ENCODE results near the gene COX6A1. TPM values are rescaled to one million over a fixed set of nuclear protein-coding genes. Genes with fewer than 3 reads are reported as not detected.

The COX6A1 gene
- total RNA-seq, 1 experiment from 2014 or later, result 464 TPM

- H3K36me3 ChIP-seq (ENCODE audit: control insufficient read depth in 1 of 2, insufficient read depth in 2 of 2, low read length in 2 of 2), result no peaks in the 10 kb centered on the region
- no peak overlapping the region for H3K4me3 ChIP-seq (replicated peaks in 1 of 2; ENCODE audit: low read depth in 1 of 2, low read length in 2 of 2)
- H3K27ac ChIP-seq (ENCODE audit: low read depth, low read length), result no peak overlapping the region
- peaks cover 40 to 74% of the 10 kb centered on the region in 2 experiments for H3K4me1 ChIP-seq (ENCODE audit: control insufficient read depth in 1 of 2, insufficient read depth in 2 of 2, low read length in 2 of 2)
- RAD21 ChIA-PET (ENCODE audit: low non-redundant PET in 1 of 2, low total read pairs in 2 of 2, uncharacterized antibody in 2 of 2, unreplicated experiment in 2 of 2), result no interaction called here
- BruUV-seq (replicated peaks), result no TSS peak
- H3K4me2 ChIP-seq (ENCODE audit: low read length), result peak overlapping the region; percentile 91; the same call in 1 of the 2 replicates
- POLR2A ChIA-PET, result no interaction called here
- no peak for TF ChIP-seq SP1 (IDR thresholded peaks at IDR 0.05; ENCODE audit: low read depth)
- TF ChIP-seq ZNF274 (IDR thresholded peaks at IDR 0.05; ENCODE audit: low read depth, low read length), result no peak
- no peak for TF ChIP-seq SIN3A (IDR thresholded peaks at IDR 0.05; ENCODE audit: low read depth)
- no peak for TF ChIP-seq ZFX (IDR thresholded peaks at IDR 0.05)
- peaks cover 40% of the 10 kb centered on the region for H3K79me2 ChIP-seq (ENCODE audit: insufficient read depth, low read length)
- no peak overlapping the region for H3K9ac ChIP-seq (ENCODE audit: low read length)
- intact Hi-C loops (cut with micrococcal nuclease), result no loop called here
- no peaks in the 10 kb centered on the region for H3K9me2 ChIP-seq (ENCODE audit: insufficient read depth)
- CTCF ChIA-PET, result interaction anchor here (1.2 kb wide), 1 partner anchor 23 kb away, joined by 3 read pairs; the partner anchor contains the start of gene DYNLL1
- H4K20me1 ChIP-seq (ENCODE audit: insufficient read depth), result peaks cover 3% of the 10 kb centered on the region; the same call in 1 of the 2 replicates
- ATAC-seq (no peak), DNase-seq (ENCODE audit: low read depth, low spot score) (no peak)
- H2AFZ ChIP-seq (ENCODE audit: low read depth, low read length, poor library complexity, severe bottlenecking), result no peak overlapping the region
- no peaks in the 10 kb centered on the region for H3K27me3 ChIP-seq (ENCODE audit: insufficient read depth, low read length)
- H3K9me3 ChIP-seq (ENCODE audit: control insufficient read depth in 1 of 2, insufficient read depth in 1 of 2, low read depth in 1 of 2, low read length in 2 of 2), result no peaks in the 10 kb centered on the region
Observed at GRCh38 chr12:120472521-120472920, 34.6 kb downstream of the COX6A1 start.

GRCh38 chr12:120473807-120474615 is 36.1 kb downstream of the COX6A1 start:
- no TSS peak for BruUV-seq (replicated peaks)
- Histone ChIP-seq H3K4me3 (replicated peaks in 1 of 2; ENCODE audit: low read depth in 1 of 2, low read length in 2 of 2) (peak overlapping the region; percentile 23 to 42; a peak in 3 of 4 replicates), H3K79me2 (ENCODE audit: insufficient read depth, low read length) (peaks cover 25% of the 10 kb centered on the region), H3K4me1 (ENCODE audit: control insufficient read depth in 1 of 2, insufficient read depth in 2 of 2, low read length in 2 of 2) (peaks cover 40 to 65% of the 10 kb centered on the region in 2 experiments), H3K27ac (ENCODE audit: low read depth, low read length) (peak overlapping the region; percentile 38), H4K20me1 (ENCODE audit: insufficient read depth) (no peaks in the 10 kb centered on the region), H3K27me3 (ENCODE audit: insufficient read depth, low read length) (no peaks in the 10 kb centered on the region), H3K9me3 (ENCODE audit: control insufficient read depth in 1 of 2, insufficient read depth in 1 of 2, low read depth in 1 of 2, low read length in 2 of 2) (no peaks in the 10 kb centered on the region), H2AFZ (ENCODE audit: low read depth, low read length, poor library complexity, severe bottlenecking) (no peak overlapping the region), H3K36me3 (ENCODE audit: control insufficient read depth in 1 of 2, insufficient read depth in 2 of 2, low read length in 2 of 2) (no peaks in the 10 kb centered on the region), H3K9ac (ENCODE audit: low read length) (peak overlapping the region; percentile 26; the same call in 1 of the 2 replicates), H3K9me2 (ENCODE audit: insufficient read depth) (no peaks in the 10 kb centered on the region), H3K4me2 (ENCODE audit: low read length) (peak overlapping the region; percentile 91)
- intact Hi-C loops (cut with micrococcal nuclease), result loop anchor here (1.0 kb wide), 1 partner anchor 21 kb away; no protein-coding TSS in a partner anchor
- RAD21 ChIA-PET (ENCODE audit: low non-redundant PET in 1 of 2, low total read pairs in 2 of 2, uncharacterized antibody in 2 of 2, unreplicated experiment in 2 of 2), result no interaction called here
- CTCF ChIA-PET, result interaction anchor here (0.7 to 1.0 kb wide), 2 partner anchors 12 to 14 kb away, joined by 3 to 4 read pairs; no protein-coding TSS in a partner anchor
- POLR2A ChIA-PET, result interaction anchor here (1.0 to 3.4 kb wide), 2 partner anchors 9 to 22 kb away, joined by 3 to 18 read pairs; partner anchors contain the start of gene DYNLL1
- no peak for DNase-seq (ENCODE audit: low read depth, low spot score)
- TF ChIP-seq FOSL1 (IDR thresholded peaks at IDR 0.05; ENCODE audit: low read depth) (no peak), POLR2AphosphoS5 (IDR thresholded peaks at IDR 0.05; ENCODE audit: low read depth, low read length) (no peak), SIN3A (IDR thresholded peaks at IDR 0.05; ENCODE audit: low read depth) (no peak), CEBPB (IDR thresholded peaks at IDR 0.05; ENCODE audit: low read depth) (no peak), JUND (IDR thresholded peaks at IDR 0.05) (no peak), RAD21 (IDR thresholded peaks at IDR 0.05; ENCODE audit: low read depth) (no peak)
- no peak for ATAC-seq

All from HCT116 (cell line).